GM18907 (cell line): Measurements from ENCODE around the gene ALG12.
"Not testable (repeated sequence)": the region's sequence is repeated elsewhere in the genome, so short reads cannot be mapped to it uniquely, and the experiment has no call there.

ENCODE experiments used
- ATAC-seq: cut with Tn5 transposase; IDR thresholded peaks from one replicate; pipeline ENCODE4 v1.9.1; 2021; ENCODE audit warnings: mild to moderate bottlenecking, moderate library complexity; ENCODE audit not compliant: unreplicated experiment

Gene ALG12

DNA sequence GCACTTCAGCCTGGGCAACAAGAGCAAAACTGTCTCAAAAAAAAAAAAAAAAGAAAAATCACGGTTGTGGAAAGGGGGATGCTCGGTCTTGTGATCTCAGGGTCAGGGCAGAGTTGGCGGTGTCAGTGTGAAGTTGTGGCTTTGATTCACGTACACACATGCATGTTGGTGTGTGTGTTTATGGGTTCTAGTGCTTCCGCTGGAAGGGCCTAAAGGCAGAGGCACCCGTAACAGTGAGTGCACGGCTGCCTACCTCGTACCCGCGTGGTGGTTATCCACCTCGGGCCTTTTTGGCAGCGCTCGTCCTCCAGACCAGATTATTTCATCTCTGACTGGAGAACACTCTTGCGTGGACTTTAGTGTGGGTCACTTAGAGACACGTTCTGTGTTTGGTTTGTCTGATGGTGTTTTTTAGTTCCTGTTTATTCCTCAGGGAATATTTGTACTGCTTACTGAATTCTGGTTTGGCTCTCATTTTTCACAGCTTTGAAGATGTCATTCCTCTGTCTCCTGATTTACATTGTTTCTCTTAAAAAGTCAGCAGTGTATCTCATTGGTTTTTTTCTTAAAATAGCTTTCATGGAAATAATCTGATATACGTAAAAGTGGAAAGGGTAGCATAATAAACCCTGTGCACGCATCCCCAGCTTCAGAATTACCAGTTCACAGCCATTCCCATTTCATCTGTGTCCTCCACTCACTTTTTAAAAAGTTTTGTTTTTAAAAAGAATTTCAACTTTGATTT, 49.0 kb downstream of the ALG12 start:
- no peak for ATAC-seq

DNA sequence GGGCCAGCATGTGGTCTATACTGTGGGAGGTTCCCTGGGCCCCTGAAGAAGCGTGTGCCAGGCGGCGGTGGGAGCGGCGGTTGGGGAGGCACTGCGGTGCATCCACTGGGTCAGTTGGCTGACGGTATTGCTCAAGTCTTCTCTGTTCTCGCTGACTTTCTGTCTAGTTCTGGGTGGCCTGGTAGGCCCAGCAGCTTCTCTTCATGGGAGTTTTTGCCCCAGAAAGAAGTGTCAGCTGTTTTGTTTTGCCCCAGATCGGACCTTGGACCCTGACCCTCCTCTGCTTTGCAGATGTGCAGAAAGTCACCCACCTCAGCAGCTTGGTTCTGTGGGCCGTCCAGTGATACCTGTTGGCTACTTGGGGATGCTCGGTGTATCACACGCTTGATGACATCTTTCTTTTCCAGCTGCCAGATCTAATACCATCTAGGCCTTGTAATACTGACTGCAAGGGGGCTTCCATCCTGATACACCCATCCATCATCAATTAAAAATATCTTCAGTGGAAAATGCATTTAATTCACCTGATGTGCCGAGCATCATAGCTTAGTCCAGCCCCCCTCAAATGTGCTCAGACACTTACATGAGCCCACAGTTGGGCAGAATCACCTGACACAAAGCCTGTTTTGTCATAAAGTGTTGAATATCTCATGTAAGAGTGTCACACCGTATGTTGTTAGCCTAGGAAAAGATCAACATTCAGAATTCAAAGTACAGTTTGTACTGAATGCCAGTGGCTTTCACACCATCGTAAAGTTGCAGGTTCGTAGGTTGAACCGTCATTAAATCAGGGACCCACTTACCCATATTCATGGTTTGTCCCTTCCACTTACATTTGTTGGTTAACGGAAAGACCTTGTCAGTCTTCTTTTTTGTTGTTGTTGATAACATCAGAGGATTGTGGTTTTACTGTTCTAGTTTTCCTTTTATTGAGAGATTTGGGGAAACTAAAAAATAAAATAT, 50.7 kb downstream of the ALG12 start:
- ATAC-seq, result no peak

DNA sequence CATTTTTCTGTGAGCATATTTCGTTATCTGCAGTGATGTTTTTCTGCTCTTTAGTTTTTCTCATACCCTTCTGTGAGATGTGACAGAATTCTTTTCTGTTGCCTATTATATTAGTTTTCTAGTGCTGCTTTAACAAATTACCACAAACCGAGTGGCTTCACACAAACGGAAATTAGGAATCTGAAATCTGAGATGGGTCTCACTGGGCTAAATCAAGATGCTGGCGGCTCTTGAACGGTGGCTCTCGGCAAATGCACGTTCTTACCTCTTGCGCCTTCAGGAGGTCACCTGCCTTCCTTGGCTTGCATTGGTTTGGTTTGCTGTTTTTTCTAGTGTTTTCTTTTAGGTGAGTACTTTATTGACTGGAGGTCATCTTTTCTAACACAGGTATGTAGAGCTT, 51.6 kb downstream of the ALG12 start:
- no peak for ATAC-seq

DNA sequence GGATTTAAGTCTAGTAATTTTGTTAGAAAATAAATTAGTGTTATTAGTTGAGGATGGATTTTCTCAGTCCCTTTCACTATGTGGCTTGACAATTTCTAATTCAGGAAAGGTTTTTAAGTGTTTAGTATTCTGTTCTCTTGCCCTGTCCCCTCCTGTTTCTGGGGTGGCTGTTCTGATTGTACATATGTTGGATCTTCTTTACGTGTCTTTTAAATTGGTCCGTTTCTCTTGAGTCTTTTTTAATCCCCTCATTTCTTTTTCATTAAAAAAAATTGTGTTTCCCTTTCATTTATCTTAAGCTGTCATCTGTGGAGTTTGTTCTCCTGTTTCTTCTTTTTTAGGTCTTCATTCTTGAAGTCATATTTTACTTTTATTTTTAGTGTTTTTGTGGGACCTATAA, 52.1 kb downstream of the ALG12 start:
- ATAC-seq, result no peak

DNA sequence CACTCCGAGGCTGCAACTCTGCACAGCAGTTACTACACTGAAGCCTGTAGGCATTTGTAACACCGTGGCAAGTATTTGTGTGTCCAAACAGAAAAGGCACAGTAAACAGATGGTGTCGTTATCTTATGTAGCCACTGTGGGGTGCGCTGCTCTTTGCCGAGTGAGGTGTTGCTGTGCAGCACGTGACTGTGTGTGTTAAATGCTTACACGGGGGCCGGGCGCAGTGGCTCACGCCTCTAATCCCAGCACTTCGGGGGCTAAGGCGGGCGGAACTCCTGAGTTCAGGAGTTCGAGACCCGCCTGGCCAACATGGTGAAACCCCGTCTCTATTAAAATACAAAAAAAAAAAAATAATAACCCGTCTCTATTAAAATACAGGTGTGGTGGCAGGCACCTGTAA, 53.1 kb downstream of the ALG12 start:
- no peak for ATAC-seq

DNA sequence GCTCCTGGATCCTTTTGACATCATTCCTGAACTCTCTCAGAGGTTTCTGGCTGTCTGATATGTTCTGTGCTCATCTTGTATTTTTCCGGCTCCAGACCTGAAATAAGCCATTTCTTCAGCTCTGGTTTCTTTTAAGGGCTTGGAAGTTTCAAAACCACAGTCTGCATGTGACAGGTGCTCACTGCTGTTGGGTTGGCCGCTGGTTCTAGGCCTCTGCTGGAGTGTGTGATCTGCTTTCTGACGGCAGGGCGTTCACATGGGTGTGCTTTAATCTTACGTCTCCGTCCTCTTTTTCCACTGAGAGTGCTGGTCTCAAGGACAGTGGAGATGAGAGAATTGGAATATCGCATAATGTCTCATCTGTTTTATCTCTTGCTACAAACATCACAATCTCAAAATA, 54.3 kb downstream of the ALG12 start:
- no peak for ATAC-seq

DNA sequence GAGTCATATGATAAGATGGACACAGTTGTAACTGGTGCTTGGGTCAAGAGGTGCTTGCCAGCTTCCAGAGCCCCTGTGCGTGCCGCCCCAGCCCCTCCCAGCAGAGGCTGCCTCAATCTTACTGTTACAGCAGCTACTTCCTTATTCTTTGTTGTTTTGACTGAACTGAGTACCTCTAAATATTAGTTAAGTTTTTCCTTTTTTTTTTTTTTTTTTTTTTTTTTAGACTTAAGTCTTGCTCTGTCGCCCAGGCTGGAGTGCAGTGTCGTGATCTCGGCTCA, 55.8 kb downstream of the ALG12 start:
- ATAC-seq, result no peak

DNA sequence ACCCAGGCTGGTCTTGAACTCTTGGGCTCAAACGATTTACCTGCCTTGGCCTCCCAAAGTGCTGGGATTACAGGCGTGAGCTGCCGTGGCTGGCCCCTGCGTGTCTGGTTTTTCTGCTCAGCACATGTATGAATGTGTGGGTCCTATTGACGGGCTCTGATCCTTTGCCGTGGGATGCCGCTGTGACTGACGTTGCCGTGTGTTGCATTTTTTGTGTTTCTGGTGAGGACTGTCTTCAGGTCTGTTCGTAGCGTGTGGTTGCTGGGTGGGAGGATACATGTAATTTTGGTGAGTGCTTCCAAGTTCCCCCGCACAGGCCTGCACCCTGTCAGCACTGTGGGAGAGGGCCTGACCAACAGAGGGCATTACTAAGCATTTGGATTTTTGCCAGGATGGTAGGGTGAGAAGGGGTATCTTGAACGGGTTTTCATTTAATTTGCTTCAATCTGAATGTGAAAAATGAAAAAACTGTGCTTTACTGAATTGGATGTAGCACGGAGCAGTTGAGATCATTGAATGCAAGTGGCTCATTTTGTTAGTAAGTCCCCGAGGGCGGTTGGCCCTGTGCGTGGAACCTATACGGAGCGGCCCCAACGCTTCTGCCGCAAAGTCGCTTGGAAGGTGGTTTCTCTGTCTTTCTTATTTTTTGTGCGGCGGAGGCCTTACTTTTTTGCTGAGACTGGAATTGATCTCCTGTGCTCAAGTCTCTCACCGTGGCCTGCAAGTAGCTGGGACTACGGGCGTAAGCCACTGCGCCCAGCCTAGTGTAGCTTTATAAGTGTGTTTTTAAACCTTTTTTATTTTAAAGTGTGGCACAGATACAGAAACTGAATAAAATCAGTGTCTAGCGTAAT, 56.4 kb downstream of the ALG12 start:
- no peak for ATAC-seq

DNA sequence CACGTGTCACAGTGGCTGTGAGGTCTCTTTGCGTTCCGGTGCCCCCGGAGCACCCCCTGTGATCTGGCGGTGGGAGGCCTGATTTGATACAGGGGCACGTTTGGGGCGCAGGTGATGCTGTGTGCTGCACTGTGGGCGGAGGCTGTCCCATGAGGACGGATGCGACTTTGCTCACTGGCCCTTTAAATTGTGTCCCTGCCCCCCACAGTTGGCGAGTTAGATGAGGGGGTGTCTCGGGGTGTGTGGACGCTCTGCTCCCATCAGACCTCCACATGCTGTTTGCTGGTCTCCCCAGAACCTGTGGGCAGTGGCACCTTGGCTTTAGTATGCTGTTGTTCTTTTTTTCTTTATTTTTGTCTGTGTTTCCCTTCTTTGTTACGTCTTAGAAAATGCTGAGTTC, 59.4 kb downstream of the ALG12 start:
- no peak for ATAC-seq

DNA sequence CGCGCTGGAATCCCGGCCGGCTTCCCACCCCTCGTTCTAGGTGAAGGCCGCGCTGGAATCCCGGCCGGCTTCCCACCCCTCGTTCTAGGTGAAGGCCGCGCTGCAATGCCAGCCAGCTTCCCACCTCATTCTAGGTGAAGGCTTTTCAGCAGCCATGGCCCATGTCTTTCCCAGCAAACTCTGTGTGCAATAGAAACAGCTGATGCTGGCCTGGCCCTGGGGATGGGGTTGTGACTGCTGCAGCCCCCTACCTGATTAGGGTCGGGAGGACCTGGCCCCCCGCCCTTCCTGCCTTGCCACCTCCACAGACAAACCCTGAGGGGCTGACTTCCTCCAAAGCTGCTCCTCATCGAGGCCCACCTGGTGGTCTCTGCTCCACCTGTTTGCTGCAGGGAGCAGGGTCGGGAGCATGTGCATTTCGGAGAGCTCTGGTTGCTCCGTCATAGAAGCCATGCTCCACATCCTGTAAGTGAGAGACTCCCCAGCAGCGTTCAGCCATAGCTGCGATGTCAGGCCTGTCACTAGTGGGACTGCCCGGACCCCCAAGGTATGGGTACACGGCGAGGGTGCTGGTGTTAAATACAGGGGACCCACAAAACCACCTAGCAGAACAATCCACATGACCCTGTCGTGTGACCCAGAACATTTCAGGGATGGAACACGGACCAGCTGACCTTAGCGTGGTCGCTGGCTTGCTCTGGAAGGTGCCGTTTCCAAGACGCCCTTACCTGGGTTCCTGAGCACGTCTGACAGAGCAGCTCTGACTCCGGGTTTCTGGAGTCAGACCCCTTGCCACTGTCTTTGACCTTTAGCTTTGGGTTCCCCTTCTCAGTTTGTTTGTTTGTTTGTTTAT, 61.2 kb downstream of the ALG12 start:
- ATAC-seq, result no peak

DNA sequence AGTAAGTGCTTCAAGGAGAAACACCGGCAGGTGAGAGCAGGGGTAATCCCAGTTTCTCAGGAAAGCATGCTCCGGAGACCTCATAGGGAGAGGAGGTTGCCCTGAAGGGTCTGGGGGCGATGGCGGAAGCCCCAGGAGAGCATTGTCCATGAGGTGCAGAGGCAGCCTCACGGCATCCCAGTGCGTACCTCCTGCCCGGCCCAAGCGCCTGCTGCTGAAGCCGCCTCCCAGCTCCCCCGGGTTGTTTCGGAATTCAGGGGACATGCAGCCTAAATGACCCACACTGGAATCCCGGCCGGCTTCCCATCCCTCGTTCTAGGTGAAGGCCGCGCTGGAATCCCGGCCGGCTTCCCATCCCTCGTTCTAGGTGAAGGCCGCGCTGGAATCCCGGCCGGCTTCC, 61.9 kb downstream of the ALG12 start:
- ATAC-seq, result no peak

DNA sequence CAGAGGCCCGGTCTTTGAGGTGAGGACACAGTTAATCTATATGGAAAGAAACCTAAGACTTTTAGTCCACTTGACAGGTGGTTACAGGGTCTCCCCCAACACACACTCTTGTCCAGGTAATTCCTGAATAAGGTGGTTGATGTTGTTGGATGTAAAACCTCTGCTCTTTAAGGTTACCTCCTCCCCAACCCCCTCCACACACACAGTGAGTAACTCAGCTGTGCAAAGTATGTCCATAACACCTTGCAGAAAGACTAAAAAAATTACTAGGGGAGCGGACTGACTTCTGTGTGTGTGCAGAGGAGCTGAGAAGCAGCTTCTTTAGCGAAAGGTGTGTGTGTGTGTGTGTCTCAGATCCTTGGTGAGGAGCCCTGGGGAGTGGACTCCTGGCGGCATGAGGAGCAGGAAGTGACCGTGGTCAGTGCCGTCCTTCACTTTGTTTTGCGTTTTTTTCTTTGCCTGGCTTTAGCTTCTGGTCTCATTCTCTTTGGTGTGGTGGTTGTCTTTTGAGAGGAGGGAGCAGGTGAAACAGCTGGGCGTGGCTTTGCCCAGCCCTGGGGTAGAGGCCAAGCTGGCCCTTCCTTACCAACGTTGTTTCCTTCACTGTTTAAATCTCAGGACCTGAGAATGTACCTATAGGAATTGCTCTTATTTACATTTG, 62.9 kb downstream of the ALG12 start:
- no peak for ATAC-seq

DNA sequence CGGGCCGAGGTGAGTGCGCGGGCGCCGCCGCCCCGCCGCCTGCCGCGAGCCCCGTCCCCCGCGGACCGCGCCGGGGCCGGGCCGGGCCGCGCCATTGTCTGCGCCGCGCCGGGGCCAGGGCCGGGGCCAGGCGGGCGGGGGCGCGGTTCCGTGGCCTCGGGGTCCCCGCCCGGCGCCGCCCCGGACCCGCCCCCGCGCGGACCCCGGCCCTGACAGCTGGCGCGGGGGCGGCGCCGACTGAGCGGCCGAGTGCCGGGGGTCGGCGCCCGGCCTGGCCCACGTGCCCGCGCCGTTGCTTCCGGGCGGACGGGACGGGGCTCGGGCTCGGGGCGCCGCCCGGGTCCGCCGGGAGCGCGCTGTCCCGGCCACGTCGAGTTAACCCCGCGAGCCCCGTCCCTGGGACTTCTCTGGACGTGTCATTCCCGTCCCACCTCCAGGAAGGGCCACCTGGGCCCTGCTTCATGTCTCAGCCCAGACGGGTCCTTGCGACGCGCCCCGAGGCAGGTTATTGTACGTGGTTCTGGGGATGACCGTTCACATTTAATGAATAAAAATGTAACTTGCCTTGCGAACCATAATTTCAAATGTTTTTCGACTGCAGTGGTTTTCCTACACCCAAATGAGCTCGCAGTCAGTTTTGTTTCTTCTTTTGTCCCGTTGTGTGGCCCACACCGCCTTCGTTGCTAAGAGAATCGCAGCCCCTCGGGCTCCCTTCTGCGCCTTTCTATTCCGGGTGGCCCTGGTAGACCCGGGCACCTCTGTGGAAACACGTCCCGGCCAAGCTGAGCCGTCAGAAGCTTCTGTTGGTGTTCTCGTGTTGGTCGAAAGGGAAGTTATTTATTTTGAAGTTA, 64.0 kb downstream of the ALG12 start:
- peak; percentile 29 for ATAC-seq

DNA sequence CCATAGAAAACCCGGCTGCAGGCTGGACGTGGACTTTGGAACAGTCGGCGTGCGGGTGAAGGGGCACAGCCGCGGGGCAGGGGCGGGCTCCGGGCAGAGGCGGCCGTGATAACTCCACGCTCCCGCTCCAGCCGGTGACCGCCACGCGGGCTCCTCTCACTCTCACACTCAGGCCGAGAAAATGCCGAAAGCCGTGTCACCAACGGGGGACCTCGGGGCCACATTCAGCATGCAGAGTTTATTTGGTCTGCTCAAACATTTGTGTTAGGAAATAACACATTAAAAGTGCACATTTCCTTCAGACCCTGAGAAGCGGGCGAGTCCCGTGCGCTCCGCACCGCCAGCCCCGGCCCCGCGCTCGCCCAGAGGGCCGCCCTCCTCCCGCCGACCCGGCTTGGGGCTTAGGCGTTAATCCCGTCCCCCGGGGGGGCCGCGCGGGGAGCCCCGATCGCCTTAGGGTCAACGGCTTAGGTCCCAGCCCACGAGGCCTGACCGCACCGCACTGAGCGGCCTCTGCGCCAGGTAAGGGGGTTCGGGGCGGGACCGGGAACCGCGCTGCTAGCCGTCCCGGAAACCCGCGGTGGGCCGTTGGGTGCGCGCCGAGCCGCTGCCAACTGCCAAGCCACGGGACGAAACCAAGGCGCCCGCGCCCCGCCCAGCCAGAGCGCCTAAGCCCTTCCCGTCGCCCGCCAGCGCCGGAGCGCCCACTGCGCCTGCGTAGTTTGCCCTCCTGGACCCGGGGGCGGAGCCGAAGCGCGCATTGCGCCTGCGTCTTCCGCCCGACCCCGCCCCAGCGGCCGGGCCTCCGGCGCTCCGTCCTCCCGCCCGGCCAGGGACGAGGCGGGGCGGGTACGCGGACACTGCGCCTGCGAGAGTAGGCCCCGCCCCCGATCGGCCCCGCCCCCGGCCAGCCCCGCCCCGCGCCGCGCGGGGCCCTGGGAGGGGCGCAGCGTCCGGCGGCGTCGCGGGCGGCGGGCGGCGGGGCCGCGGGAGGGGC, 65.0 kb downstream of the ALG12 start, which contains the start of gene ZBED4:
ZBED4 (plus strand) TSS at position 947 of the 997 bp plus-strand sequence. CDS start 29,819 bp downstream, outside the sequence.
- peak; percentile 74 for ATAC-seq

DNA sequence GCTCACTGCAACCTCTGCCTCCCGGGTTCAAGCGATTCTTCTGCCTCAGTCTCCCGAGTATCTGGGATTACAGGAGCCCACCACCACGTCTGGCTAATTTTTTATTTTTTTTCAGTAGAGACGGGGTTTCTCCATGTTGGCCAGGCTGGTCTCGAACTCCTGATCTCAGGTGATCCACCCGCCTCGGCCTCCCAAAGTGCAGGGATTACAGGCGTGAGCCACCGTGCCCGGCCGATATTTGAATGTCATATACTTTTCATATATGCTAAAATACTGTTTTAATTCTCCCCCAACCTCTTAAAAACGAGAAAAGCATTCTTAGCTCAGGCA, 65.7 kb downstream of the ALG12 start:
- not testable (repeated sequence) for ATAC-seq

DNA sequence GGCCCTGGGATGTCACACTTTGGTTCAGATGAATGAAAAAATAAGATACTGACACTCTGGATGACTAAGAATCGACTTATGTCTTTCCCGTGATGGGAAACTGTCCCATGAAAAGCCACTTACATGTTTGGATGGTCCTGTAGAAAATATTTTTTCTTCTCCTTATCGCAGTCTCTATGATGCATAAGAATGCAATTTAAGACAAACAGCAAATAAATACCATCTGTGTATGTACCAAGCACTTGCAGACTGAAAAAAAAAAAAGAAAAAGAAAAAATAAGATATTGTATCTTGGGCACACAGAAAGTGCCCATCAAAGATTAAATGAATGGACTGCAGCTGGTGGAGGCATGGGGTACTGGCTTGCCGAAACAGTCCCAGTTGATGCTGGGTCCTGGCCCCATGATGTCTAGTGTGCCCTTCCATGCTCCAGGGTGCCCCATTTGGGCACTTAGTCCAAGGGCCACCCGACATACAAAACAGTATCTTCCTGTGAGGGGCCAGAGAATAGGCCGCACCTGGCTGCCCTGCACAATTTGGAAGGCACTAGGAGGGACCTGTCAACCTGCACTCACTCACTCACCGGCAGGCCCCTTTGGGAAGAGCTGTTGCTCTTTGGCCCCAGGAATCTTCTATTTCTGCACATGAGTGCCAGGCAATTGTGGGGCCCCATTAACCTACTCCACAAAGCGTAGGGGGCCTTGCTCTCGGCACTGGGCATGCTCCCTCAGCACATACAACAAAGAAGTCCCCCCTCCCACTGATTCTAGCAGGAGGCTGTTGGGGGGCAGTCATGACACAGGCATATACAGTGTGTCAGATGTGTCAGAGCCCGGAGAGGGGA, 67.1 kb downstream of the ALG12 start:
- ATAC-seq, result no peak
